Adrenal gland (tissue), 12 donors: Measurements from ENCODE around the gene CA11. TPM values are rescaled to one million over a fixed set of nuclear protein-coding genes. Genes with fewer than 3 reads are reported as not detected.

Source experiments
- DNase-seq, 7 donors: peaks; one replicate each; pipeline ENCODE4 v3.0.0-alpha.2; 2019 to 2020
- H3K27ac ChIP-seq, 5 donors: fragments of 200-600 bp; sonication (generic) in 4 of 5; 1 replicate in 3 of 5; 2 replicates in 2 of 5; pipeline versions ENCODE4 v1.5.1 to v1.8.0; 2016 to 2020; ENCODE audit warnings: mild to moderate bottlenecking in 1 of 5
- H3K27me3 ChIP-seq: fragments of 200-600 bp; 2 replicates; pipeline ENCODE4 v1.8.0; 2021
- H3K36me3 ChIP-seq, 2 donors: fragments of 200-600 bp; replicated peaks in 1 of 2; 1 replicate in 1 of 2; 2 replicates in 1 of 2; pipeline versions ENCODE4 v1.5.1 to v1.8.0; 2018 to 2022
- H3K4me1 ChIP-seq, 2 donors: fragments of 200-600 bp; replicated peaks in 1 of 2; 1 replicate in 1 of 2; 2 replicates in 1 of 2; pipeline versions ENCODE4 v1.5.1 to v1.8.0; 2018 to 2021
- H3K4me3 ChIP-seq, 4 donors: fragments of 200-600 bp; sonication (generic) in 3 of 4; one replicate each; pipeline ENCODE4 v1.5.1; 2016 to 2018
- H3K9me3 ChIP-seq, 3 donors: fragments of 200-600 bp; sonication (generic) in 1 of 3; replicated peaks in 1 of 3; 1 replicate in 2 of 3; 2 replicates in 1 of 3; pipeline versions ENCODE4 v1.5.1 to v1.8.0; 2016 to 2021
- CTCF ChIP-seq, 6 experiments: fragments of 450-650 bp in 4 of 6; fragments of 200-600 bp in 2 of 6; sonication (generic) in 1 of 6; IDR thresholded peaks; 1 replicate in 5 of 6; 2 replicates in 1 of 6; pipeline versions ENCODE4 v1.5.1 to v1.8.0; 2016 to 2021; ENCODE audit warnings: antibody characterized with exemption in 6 of 6, mild to moderate bottlenecking in 2 of 6, moderate library complexity in 1 of 6
- POLR2A ChIP-seq, 2 donors: fragments of 450-650 bp; IDR thresholded peaks; one replicate each; pipeline ENCODE4 v1.6.1; 2017; ENCODE audit warnings: antibody characterized with exemption in 2 of 2, mild to moderate bottlenecking in 2 of 2, moderate library complexity in 1 of 2
- WGBS, 4 donors: extraction: QIAGEN DNeasy Blood & Tissue Kit in 2 of 4; methylation state at CpG; one replicate each; pipeline versions ENCODE4 v1.1.5 to v1.1.7; 2013 to 2017; 5-methylcytosine and 5-hydroxymethylcytosine counted together
- intact Hi-C, 2 donors: fragments of 100-400 bp; cut with DNase I; formaldehyde crosslinking; loops; one replicate each; pipeline versions ENCODE4 v1.14.1 to v1.15.0; 2022 to 2023
- polyA plus RNA-seq, 3 donors: library from polyadenylated mRNA; stranded (reverse); fragments of 200-250 nt in 2 of 3; fragments of 350-450 nt in 1 of 3; fragmentation: Illumina TruSeq in 1 of 3; extraction: RNeasy Lipid Tissue Mini Kit (QIAGEN cat#74804) in 1 of 3; gene quantifications; one replicate each; pipeline ENCODE4 v1.2.3, GENCODE V29; 2013 to 2014
- total RNA-seq, 9 donors: library from RNA; depleted of rRNA in 4 of 9; stranded (reverse); fragments of >200 nt in 4 of 9; fragments of 120-200 nt in 1 of 9; fragmentation: NEBNext Ultra II Directional in 1 of 9; extraction: Animal tissue kit (Norgen Biotek cat#: 25700) in 1 of 9; gene quantifications; one replicate each; pipeline versions ENCODE4 v1.1.0 to v1.2.4, GENCODE V29; 2013 to 2023
- donor health status: healthy with polysubstance abuse.
- donor health status: Bipolar disorder and iron deficiency.
- donor health status: DM: yes; HTN: yes; CAD: no.
- donor health status: DM: no; HTN: no; CAD: no.
- donor health status: DM: no; HTN: no; CAD: no.
- donor health status: DM: yes; HTN: yes; CAD: no.

Gene CA11
- total and polyA plus RNA-seq, 12 donors, result 6.0 to 125 (median 23.7) TPM

GRCh38 chr19:48656840-48657474 lies 11.0 kb upstream of the CA11 start:
- H3K36me3 ChIP-seq, result no peaks in the 10 kb centered on the region
- 54 to 62% (median 57%) methylated on average over 16 of the region's 16 CpGs for WGBS, 4 donors
- no peaks in the 10 kb centered on the region for H3K9me3 ChIP-seq
- no peak for DNase-seq
- TF ChIP-seq CTCF (IDR thresholded peaks at IDR 0.05) (no peak), POLR2A (IDR thresholded peaks at IDR 0.05) (no peak)
- H3K27me3 ChIP-seq, result no peaks in the 10 kb centered on the region
- peaks cover 0 to 9% of the 10 kb centered on the region in 2 donors for H3K4me1 ChIP-seq
- H3K27ac ChIP-seq, result no peak overlapping the region
- H3K4me3 ChIP-seq, result no peak overlapping the region
- intact Hi-C loops, result no loop called here

- H3K9me3 ChIP-seq, result no peaks in the 10 kb centered on the region
- no peaks in the 10 kb centered on the region for H3K4me1 ChIP-seq
- H3K4me3 ChIP-seq, result no peak overlapping the region
- intact Hi-C loops, result no loop called here
- TF ChIP-seq POLR2A (IDR thresholded peaks at IDR 0.05) (no peak), CTCF (IDR thresholded peaks at IDR 0.05) (no peak)
- 45 to 62% (median 48%) methylated on average over 8 to 11 of the region's 11 CpGs for WGBS, 4 donors
- no peaks in the 10 kb centered on the region for H3K36me3 ChIP-seq
- H3K27ac ChIP-seq, result no peak overlapping the region
- no peaks in the 10 kb centered on the region for H3K27me3 ChIP-seq
- no peak for DNase-seq
These were observed 8.5 kb upstream of the CA11 start for GRCh38 chr19:48654299-48655059.

GRCh38 chr19:48651683-48652048 lies 5.7 kb upstream of the CA11 start:
- no peak for TF ChIP-seq CTCF (IDR thresholded peaks at IDR 0.05)
- TF ChIP-seq POLR2A (IDR thresholded peaks at IDR 0.05), result no peak
- Histone ChIP-seq H3K27me3 (no peaks in the 10 kb centered on the region), H3K4me1 (no peaks in the 10 kb centered on the region), H3K9me3 (no peaks in the 10 kb centered on the region), H3K36me3 (no peaks in the 10 kb centered on the region), H3K27ac (no peak overlapping the region), H3K4me3 (no peak overlapping the region)
- no peak for DNase-seq
- 76 to 99% (median 93%) methylated on average over 2 to 5 of the region's 5 CpGs for WGBS, 4 donors
- intact Hi-C loops, result no loop called here

- intact Hi-C loops, result no loop called here
These were observed 5.1 kb upstream of the CA11 start for GRCh38 chr19:48650974-48651682.

More at GRCh38 chr19:48650974-48651682, 5.1 kb upstream of the CA11 start:
- 84 to 93% (median 91%) methylated on average over 12 of the region's 12 CpGs for WGBS, 4 donors
- no peak for TF ChIP-seq CTCF (IDR thresholded peaks at IDR 0.05)
- no peak for TF ChIP-seq POLR2A (IDR thresholded peaks at IDR 0.05)
- no peak overlapping the region for H3K27ac ChIP-seq
- no peaks in the 10 kb centered on the region for H3K9me3 ChIP-seq
- no peaks in the 10 kb centered on the region for H3K4me1 ChIP-seq
- no peak for DNase-seq
- H3K4me3 ChIP-seq, result no peak overlapping the region
- H3K27me3 ChIP-seq, result no peaks in the 10 kb centered on the region
- H3K36me3 ChIP-seq, result no peaks in the 10 kb centered on the region
